H1 (cell line): ENCODE data around the gene SLAMF6. TPM values are rescaled to one million over a fixed set of nuclear protein-coding genes. Genes with fewer than 3 reads are reported as not detected.

Experiments used
- CTCF ChIA-PET: fragments of 300-600 bp; sonication (Branson Sonifier 250); formaldehyde crosslinking; loops from one replicate; lab custom pipeline; 2021; ENCODE audit not compliant: partially characterized antibody; lab: Charles Lee
- POLR2A ChIA-PET: fragments of 300-600 bp; sonication (Branson Sonifier 250); formaldehyde crosslinking; loops from one replicate; lab custom pipeline; 2021; ENCODE audit warnings: inconsistent platforms; ENCODE audit not compliant: partially characterized antibody; lab: Charles Lee
- DNase-seq, 2 experiments: peaks; one replicate each; pipeline versions ENCODE4 v3.0.0 to v3.0.0-alpha.2; 2010 to 2022; ENCODE audit warnings: low spot score in 2 of 2, low read depth in 1 of 2, mixed read lengths in 1 of 2
- FAIRE-seq: peaks from 2 replicates; lab custom pipeline; 2011; peaks lifted over from hg19 to GRCh38; lab: Jason Lieb, UNC
- H2AFZ ChIP-seq: 2 replicates; pipeline ENCODE4 v1.8.1; 2012; ENCODE audit warnings: low read length, inconsistent platforms
- H2AK5ac ChIP-seq: 2 replicates; pipeline ENCODE4 v1.6.1; 2013; ENCODE audit warnings: low read depth, low read length
- H2BK120ac ChIP-seq: replicated peaks from 2 replicates; pipeline ENCODE3; 2013; ENCODE audit warnings: low read depth, low read length, inconsistent platforms
- H2BK12ac ChIP-seq: 2 replicates; pipeline ENCODE4 v1.6.1; 2013; ENCODE audit warnings: low read depth, low read length
- H2BK15ac ChIP-seq: 2 replicates; pipeline ENCODE4 v1.6.1; 2013; ENCODE audit warnings: low read length
- H2BK20ac ChIP-seq: 2 replicates; pipeline ENCODE4 v1.6.1; 2013; ENCODE audit warnings: low read length
- H2BK5ac ChIP-seq: 2 replicates; pipeline ENCODE4 v1.6.1; 2013; ENCODE audit warnings: low read depth, low read length
- H3K14ac ChIP-seq: 2 replicates; pipeline ENCODE4 v1.6.1; 2013; ENCODE audit warnings: inconsistent platforms; ENCODE audit not compliant: insufficient read length
- H3K18ac ChIP-seq: 2 replicates; pipeline ENCODE4 v1.6.1; 2013; ENCODE audit warnings: low read length; ENCODE audit errors: extremely low read depth
- H3K23ac ChIP-seq: 2 replicates; pipeline ENCODE4 v1.6.1; 2013; ENCODE audit warnings: inconsistent platforms; ENCODE audit not compliant: insufficient read length
- H3K23me2 ChIP-seq: 2 replicates; pipeline ENCODE4 v1.6.1; 2013; ENCODE audit warnings: low read depth, low read length
- H3K27ac ChIP-seq: 2 replicates; pipeline ENCODE4 v1.6.1; 2011; ENCODE audit warnings: low read depth, low read length, inconsistent platforms
- H3K27me3 ChIP-seq, 4 experiments: replicated peaks in 1 of 4; 1 replicate in 1 of 4; 2 replicates in 3 of 4; pipeline versions ENCODE4 v1.6.1 to v1.8.1; 2011 to 2013; ENCODE audit warnings: low read length in 3 of 4, mild to moderate bottlenecking in 3 of 4, inconsistent platforms in 2 of 4, mixed read lengths in 2 of 4, moderate library complexity in 1 of 4; ENCODE audit not compliant: control insufficient read depth in 3 of 4, insufficient read depth in 3 of 4; ENCODE audit errors: extremely low read depth in 1 of 4
- H3K36me3 ChIP-seq, 4 experiments: 2 replicates each; pipeline versions ENCODE4 v1.6.1 to v1.8.1; 2011 to 2013; ENCODE audit warnings: mild to moderate bottlenecking in 4 of 4, low read length in 3 of 4, moderate library complexity in 2 of 4, control low read depth in 1 of 4, inconsistent platforms in 1 of 4; ENCODE audit not compliant: insufficient read depth in 4 of 4, control insufficient read depth in 2 of 4
- H3K4ac ChIP-seq: replicated peaks from 2 replicates; pipeline ENCODE3; 2013; ENCODE audit warnings: low read length, low read depth, mixed read lengths, inconsistent platforms; ENCODE audit not compliant: insufficient read length
- H3K4me1 ChIP-seq, 4 experiments: replicated peaks in 1 of 4; 1 replicate in 1 of 4; 2 replicates in 3 of 4; pipeline versions ENCODE4 v1.6.1 to v1.8.1; 2011 to 2013; ENCODE audit warnings: low read length in 3 of 4, inconsistent platforms in 2 of 4, mixed read lengths in 1 of 4; ENCODE audit not compliant: insufficient read depth in 4 of 4, control insufficient read depth in 3 of 4
- H3K4me2 ChIP-seq, 2 experiments: 2 replicates each; pipeline versions ENCODE4 v1.6.1 to v1.8.1; 2011 to 2013; ENCODE audit warnings: low read depth in 2 of 2, low read length in 2 of 2, control low read depth in 1 of 2, inconsistent platforms in 1 of 2, mild to moderate bottlenecking in 1 of 2; ENCODE audit not compliant: insufficient read depth in 1 of 2
- H3K4me3 ChIP-seq, 4 experiments: fragments of 200-600, 300-600 bp in 1 of 4; sonication (generic), shearing (Covaris generic), sonication (Bioruptor Twin) in 1 of 4; 2 replicates each; pipeline versions ENCODE4 v1.5.1 to v1.8.1; 2011 to 2016; ENCODE audit warnings: low read length in 4 of 4, low read depth in 3 of 4, control low read depth in 2 of 4, inconsistent platforms in 2 of 4, mild to moderate bottlenecking in 2 of 4, mixed read lengths in 1 of 4, moderate library complexity in 1 of 4; ENCODE audit not compliant: insufficient read depth in 2 of 4; ENCODE audit errors: extremely low read depth in 1 of 4
- H3K56ac ChIP-seq: replicated peaks from 2 replicates; pipeline ENCODE3; 2013; ENCODE audit warnings: low read depth, mild to moderate bottlenecking, mixed read lengths, low read length, inconsistent platforms; ENCODE audit not compliant: insufficient read length
- H3K79me1 ChIP-seq: 2 replicates; pipeline ENCODE4 v1.6.1; 2013; ENCODE audit warnings: low read depth, low read length, control low read depth
- H3K79me2 ChIP-seq, 2 experiments: 2 replicates each; pipeline versions ENCODE4 v1.6.1 to v1.8.1; 2012 to 2013; ENCODE audit warnings: low read length in 2 of 2, mild to moderate bottlenecking in 2 of 2, inconsistent platforms in 1 of 2; ENCODE audit not compliant: insufficient read depth in 2 of 2, control insufficient read depth in 1 of 2
- H3K9ac ChIP-seq, 4 experiments: replicated peaks in 1 of 4; 1 replicate in 1 of 4; 2 replicates in 3 of 4; pipeline versions ENCODE4 v1.6.1 to v1.8.1; 2011 to 2013; ENCODE audit warnings: low read depth in 3 of 4, low read length in 3 of 4, control low read depth in 2 of 4, mild to moderate bottlenecking in 2 of 4, moderate library complexity in 2 of 4, inconsistent platforms in 1 of 4; ENCODE audit errors: extremely low read depth in 1 of 4
- H3K9me3 ChIP-seq, 2 experiments: 2 replicates each; pipeline versions ENCODE4 v1.6.1 to v1.8.1; 2012 to 2013; ENCODE audit warnings: mild to moderate bottlenecking in 2 of 2, moderate library complexity in 2 of 2, control low read depth in 1 of 2, inconsistent platforms in 1 of 2, low read depth in 1 of 2, low read length in 1 of 2, mixed read lengths in 1 of 2; ENCODE audit not compliant: insufficient read depth in 2 of 2
- H4K20me1 ChIP-seq, 2 experiments: replicated peaks in 1 of 2; 2 replicates each; pipeline versions ENCODE3 to v1.8.1; 2011 to 2013; ENCODE audit warnings: inconsistent platforms in 2 of 2, low read length in 2 of 2, mild to moderate bottlenecking in 1 of 2; ENCODE audit not compliant: insufficient read depth in 2 of 2, control insufficient read depth in 1 of 2
- H4K5ac ChIP-seq: 2 replicates; pipeline ENCODE4 v1.6.1; 2013; ENCODE audit warnings: low read length, low read depth, mixed read lengths, inconsistent platforms; ENCODE audit not compliant: insufficient read length
- H4K8ac ChIP-seq: 2 replicates; pipeline ENCODE4 v1.8.0; 2013; ENCODE audit warnings: mild to moderate bottlenecking, moderate library complexity, low read length, inconsistent platforms; ENCODE audit not compliant: insufficient read depth; ENCODE audit errors: extremely low read depth
- H4K91ac ChIP-seq: replicated peaks from 2 replicates; pipeline ENCODE3; 2013; ENCODE audit warnings: low read length, mixed read lengths, inconsistent platforms; ENCODE audit not compliant: insufficient read length
- CBX5 ChIP-seq: fragments of 300-800, 300-1000 bp; sonication (generic); IDR thresholded peaks from 2 replicates; pipeline ENCODE4 v1.7.1; 2016; ENCODE audit warnings: antibody characterized with exemption, low read length, low read depth
- HDAC2 ChIP-seq, 2 experiments: fragments of 300-600 bp in 1 of 2; sonication (generic) in 1 of 2; IDR thresholded peaks; 2 replicates each; pipeline ENCODE4 v1.6.1; 2011 to 2012; ENCODE audit warnings: low read depth in 2 of 2, low read length in 2 of 2, mild to moderate bottlenecking in 2 of 2, moderate library complexity in 2 of 2, borderline replicate concordance in 1 of 2, inconsistent platforms in 1 of 2
- HDAC6 ChIP-seq: IDR thresholded peaks from one replicate; pipeline ENCODE4 v1.7.1; 2012; ENCODE audit warnings: low read depth, mild to moderate bottlenecking, inconsistent platforms, low read length, moderate library complexity
- PHF8 ChIP-seq: fragments of 200-600 bp; sonication (generic); conservative IDR thresholded peaks from 2 replicates; pipeline ENCODE4 v1.7.1; 2012; ENCODE audit warnings: low read depth, mild to moderate bottlenecking, inconsistent platforms, low read length, moderate library complexity
- POLR2AphosphoS5 ChIP-seq: IDR thresholded peaks from 2 replicates; pipeline ENCODE4 v1.6.1; 2011; ENCODE audit warnings: low read depth, low read length
- SP2 ChIP-seq: IDR thresholded peaks from 2 replicates; pipeline ENCODE4 v1.6.1; 2012; ENCODE audit warnings: mild to moderate bottlenecking, low read length, inconsistent platforms
- TAF1 ChIP-seq: IDR thresholded peaks from 2 replicates; pipeline ENCODE4 v1.6.1; 2011; ENCODE audit warnings: mild to moderate bottlenecking, low read depth, low read length
- TEAD4 ChIP-seq: IDR thresholded peaks from 2 replicates; pipeline ENCODE4 v1.6.1; 2012; ENCODE audit warnings: low read depth, low read length, inconsistent platforms, mixed read lengths
- ZNF274 ChIP-seq: IDR thresholded peaks from 2 replicates; pipeline ENCODE4 v1.7.0; 2012; ENCODE audit warnings: low read length, borderline replicate concordance; ENCODE audit errors: extremely low read depth
- polyA plus RNA-seq, 7 experiments: library from polyadenylated mRNA; depleted of rRNA in 3 of 7; stranded (reverse) in 5 of 7; unstranded in 2 of 7; fragments of >200 nt in 5 of 7; fragments of 200-250 nt in 2 of 7; gene quantifications; 1 replicate in 5 of 7; 2 replicates in 1 of 7; 4 replicates in 1 of 7; pipeline versions ENCODE4 v1.2.1 to v1.2.3, GENCODE V29; 2011 to 2013; ENCODE audit warnings: missing spikeins in 2 of 7, mixed read lengths in 2 of 7
- total RNA-seq: library from RNA; stranded (reverse); fragmentation: NEBNext Ultra II Directional; extraction: Animal tissue kit (Norgen Biotek cat#: 25700); gene quantifications from 2 replicates; pipeline ENCODE4 v1.2.1, GENCODE V29; 2021
- TF ChIP-seq, protein P1 (sequence below): IDR thresholded peaks from 2 replicates; pipeline ENCODE4 v1.6.1; 2011; ENCODE audit warnings: low read length, improper control_type of control experiment
- TF ChIP-seq, protein P2 (sequence below), 3 experiments: IDR thresholded peaks; 1 replicate in 2 of 3; 2 replicates in 1 of 3; pipeline versions ENCODE4 v1.5.1 to v1.6.1; 2011; ENCODE audit warnings: low read length in 3 of 3, mild to moderate bottlenecking in 3 of 3, inconsistent platforms in 2 of 3, low read depth in 1 of 3, moderate library complexity in 1 of 3; ENCODE audit not compliant: insufficient read depth in 1 of 3; ENCODE audit errors: control extremely low read depth in 1 of 3

SLAMF6 gene
- total and polyA plus RNA-seq, 2 of the 8 experiments (the other 6 are each of a cell fraction or from before 2014, with no cell fraction given), result not detected

DNA sequence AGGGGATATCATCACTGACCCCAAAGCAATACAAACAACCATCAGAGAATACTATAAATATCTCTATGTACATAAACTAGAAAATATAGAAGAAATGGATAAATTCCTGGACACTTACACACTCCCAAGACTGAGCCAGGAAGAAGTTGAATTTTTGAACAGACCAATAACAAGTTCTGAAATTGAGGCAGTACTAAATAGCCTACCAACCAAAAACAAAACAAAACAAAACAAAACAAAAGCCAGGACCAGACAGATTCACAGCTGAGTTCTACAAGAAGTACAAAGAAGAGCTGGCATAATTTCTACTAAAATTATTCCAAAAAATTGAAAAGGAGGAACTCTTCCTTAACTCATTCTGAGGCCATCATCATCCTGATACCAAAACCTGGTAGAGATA lies 37.8 kb upstream of the SLAMF6 start:
- Histone ChIP-seq H4K5ac (no peak overlapping the region), H3K79me2 (no peaks in the 10 kb centered on the region), H4K20me1 (no peaks in the 10 kb centered on the region), H3K23ac (no peak overlapping the region), H4K91ac (no peak overlapping the region), H3K4me3 (no peak overlapping the region), H3K4ac (no peak overlapping the region), H3K56ac (no peak overlapping the region), H3K9ac (no peak overlapping the region), H4K8ac (no peak overlapping the region), H2BK120ac (no peak overlapping the region), H3K18ac (no peak overlapping the region), H2BK15ac (no peak overlapping the region), H2BK12ac (no peak overlapping the region), H3K4me1 (no peaks in the 10 kb centered on the region), H3K36me3 (no peaks in the 10 kb centered on the region), H2AFZ (no peak overlapping the region), H2AK5ac (no peak overlapping the region), H3K27me3 (no peaks in the 10 kb centered on the region), H3K14ac (no peak overlapping the region), H3K79me1 (no peaks in the 10 kb centered on the region), H3K23me2 (no peaks in the 10 kb centered on the region), H3K9me3 (no peaks in the 10 kb centered on the region; a peak in 2 of 4 replicates), H2BK5ac (no peak overlapping the region), H2BK20ac (no peak overlapping the region), H3K4me2 (no peak overlapping the region), H3K27ac (no peak overlapping the region)
- CTCF ChIA-PET, result interaction anchor here (1.8 to 3.2 kb wide), 3 partner anchors 11 to 121 kb away, joined by 3 to 10 read pairs (median 6); no protein-coding TSS in a partner anchor
- no peak for DNase-seq
- no peak for FAIRE-seq
- POLR2A ChIA-PET, result no interaction called here
- TF ChIP-seq PHF8, result no peak
- no peak for TF ChIP-seq SP2
- no peak for TF ChIP-seq HDAC2 (IDR thresholded peaks at IDR 0.05; ENCODE audit: borderline replicate concordance in 1 of 2, low read depth in 2 of 2, low read length in 2 of 2)
- no peak for TF ChIP-seq POLR2AphosphoS5
- no peak for TF ChIP-seq TEAD4
- TF ChIP-seq TAF1, result no peak
- TF ChIP-seq, protein P1, sequence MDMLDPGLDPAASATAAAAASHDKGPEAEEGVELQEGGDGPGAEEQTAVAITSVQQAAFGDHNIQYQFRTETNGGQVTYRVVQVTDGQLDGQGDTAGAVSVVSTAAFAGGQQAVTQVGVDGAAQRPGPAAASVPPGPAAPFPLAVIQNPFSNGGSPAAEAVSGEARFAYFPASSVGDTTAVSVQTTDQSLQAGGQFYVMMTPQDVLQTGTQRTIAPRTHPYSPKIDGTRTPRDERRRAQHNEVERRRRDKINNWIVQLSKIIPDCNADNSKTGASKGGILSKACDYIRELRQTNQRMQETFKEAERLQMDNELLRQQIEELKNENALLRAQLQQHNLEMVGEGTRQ, result no peak
- TF ChIP-seq, protein P2, sequence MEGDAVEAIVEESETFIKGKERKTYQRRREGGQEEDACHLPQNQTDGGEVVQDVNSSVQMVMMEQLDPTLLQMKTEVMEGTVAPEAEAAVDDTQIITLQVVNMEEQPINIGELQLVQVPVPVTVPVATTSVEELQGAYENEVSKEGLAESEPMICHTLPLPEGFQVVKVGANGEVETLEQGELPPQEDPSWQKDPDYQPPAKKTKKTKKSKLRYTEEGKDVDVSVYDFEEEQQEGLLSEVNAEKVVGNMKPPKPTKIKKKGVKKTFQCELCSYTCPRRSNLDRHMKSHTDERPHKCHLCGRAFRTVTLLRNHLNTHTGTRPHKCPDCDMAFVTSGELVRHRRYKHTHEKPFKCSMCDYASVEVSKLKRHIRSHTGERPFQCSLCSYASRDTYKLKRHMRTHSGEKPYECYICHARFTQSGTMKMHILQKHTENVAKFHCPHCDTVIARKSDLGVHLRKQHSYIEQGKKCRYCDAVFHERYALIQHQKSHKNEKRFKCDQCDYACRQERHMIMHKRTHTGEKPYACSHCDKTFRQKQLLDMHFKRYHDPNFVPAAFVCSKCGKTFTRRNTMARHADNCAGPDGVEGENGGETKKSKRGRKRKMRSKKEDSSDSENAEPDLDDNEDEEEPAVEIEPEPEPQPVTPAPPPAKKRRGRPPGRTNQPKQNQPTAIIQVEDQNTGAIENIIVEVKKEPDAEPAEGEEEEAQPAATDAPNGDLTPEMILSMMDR (IDR thresholded peaks at IDR 0.05; ENCODE audit: control extremely low read depth in 1 of 3, insufficient read depth in 1 of 3, low read depth in 1 of 3, low read length in 3 of 3), result no peak
- TF ChIP-seq HDAC6, result no peak
- no peak for TF ChIP-seq CBX5
- TF ChIP-seq ZNF274, result no peak
